Kidney (tissue), 14 donors: ENCODE results near the gene HAUS5. TPM values are rescaled to one million over a fixed set of nuclear protein-coding genes. Genes with fewer than 3 reads are reported as not detected.
A peak's percentile ranks its signal among the peaks of the same experiment; 100 is the strongest.
"Not testable (repeated sequence)": the region's sequence is repeated elsewhere in the genome, so short reads cannot be mapped to it uniquely, and the experiment has no call there.

ENCODE experiments used
- DNase-seq, 5 donors: peaks; one replicate each; pipeline ENCODE4 v3.0.0-alpha.2; 2013 to 2020
- FAIRE-seq: peaks from 2 replicates; lab custom pipeline; 2012; peaks lifted over from hg19 to GRCh38; lab: Jason Lieb, UNC
- H3K27ac ChIP-seq, 2 donors: one replicate each; pipeline ENCODE4 v1.7.0; 2013; ENCODE audit warnings: low read depth in 2 of 2, low read length in 2 of 2, inconsistent platforms in 1 of 2
- H3K27me3 ChIP-seq: one replicate; pipeline ENCODE4 v1.7.1; 2013; ENCODE audit warnings: low read length, inconsistent platforms; ENCODE audit not compliant: control insufficient read depth, insufficient read depth
- H3K36me3 ChIP-seq, 3 donors: one replicate each; pipeline versions ENCODE4 v1.7.0 to v1.7.1; 2013; ENCODE audit warnings: low read length in 3 of 3, control low read depth in 1 of 3, inconsistent platforms in 1 of 3; ENCODE audit not compliant: insufficient read depth in 3 of 3, control insufficient read depth in 2 of 3
- H3K4me1 ChIP-seq, 3 donors: one replicate each; pipeline versions ENCODE4 v1.7.0 to v1.7.1; 2013; ENCODE audit warnings: low read length in 3 of 3, inconsistent platforms in 1 of 3, low read depth in 1 of 3; ENCODE audit not compliant: control insufficient read depth in 2 of 3, insufficient read depth in 2 of 3
- H3K4me3 ChIP-seq, 3 donors: one replicate each; pipeline versions ENCODE4 v1.7.0 to v1.8.1; 2013; ENCODE audit warnings: low read length in 3 of 3, control low read depth in 1 of 3, inconsistent platforms in 1 of 3
- H3K9ac ChIP-seq, 3 donors: one replicate each; pipeline versions ENCODE4 v1.7.0 to v1.7.1; 2013; ENCODE audit warnings: low read length in 3 of 3, control low read depth in 1 of 3, inconsistent platforms in 1 of 3
- H3K9me3 ChIP-seq, 3 donors: one replicate each; pipeline versions ENCODE4 v1.7.0 to v1.7.1; 2013; ENCODE audit warnings: low read length in 3 of 3, control low read depth in 1 of 3, inconsistent platforms in 1 of 3; ENCODE audit not compliant: control insufficient read depth in 2 of 3, insufficient read depth in 1 of 3
- intact Hi-C: fragments of 100-400 bp; cut with DNase I; formaldehyde crosslinking; loops from one replicate; pipeline ENCODE4 v1.11.1; 2022
- polyA plus RNA-seq: library from polyadenylated mRNA; stranded (reverse); fragments of 350-450 nt; fragmentation: Illumina TruSeq; extraction: RNeasy Lipid Tissue Mini Kit (QIAGEN cat#74804); gene quantifications from one replicate; pipeline ENCODE4 v1.2.3, GENCODE V29; 2014; ENCODE audit warnings: low read depth, low replicate concordance; ENCODE audit not compliant: insufficient read depth
- total RNA-seq: library from RNA; stranded (reverse); fragmentation: NEBNext Ultra II Directional; extraction: Animal tissue kit (Norgen Biotek cat#: 25700); gene quantifications from one replicate; pipeline ENCODE4 v1.2.1, GENCODE V29; 2021
- TF ChIP-seq, protein P1 (sequence below): IDR thresholded peaks from 3 replicates; pipeline ENCODE4 v1.5.1; 2012; ENCODE audit warnings: mild to moderate bottlenecking, moderate library complexity, borderline replicate concordance; ENCODE audit not compliant: insufficient read depth; ENCODE audit errors: extremely low read depth
- donor health status: control.
- donor health status: control.
- donor health status: control.
- donor health status: control.
- donor health status: control.
- donor health status: DM: yes; HTN: yes; CAD: no.
- donor health status: Normal renal cell carcinoma (clear cell type).

HAUS5 gene
- total and polyA plus RNA-seq, 2 donors from 2014 or later, result 6.8 to 15.9 TPM

DNA sequence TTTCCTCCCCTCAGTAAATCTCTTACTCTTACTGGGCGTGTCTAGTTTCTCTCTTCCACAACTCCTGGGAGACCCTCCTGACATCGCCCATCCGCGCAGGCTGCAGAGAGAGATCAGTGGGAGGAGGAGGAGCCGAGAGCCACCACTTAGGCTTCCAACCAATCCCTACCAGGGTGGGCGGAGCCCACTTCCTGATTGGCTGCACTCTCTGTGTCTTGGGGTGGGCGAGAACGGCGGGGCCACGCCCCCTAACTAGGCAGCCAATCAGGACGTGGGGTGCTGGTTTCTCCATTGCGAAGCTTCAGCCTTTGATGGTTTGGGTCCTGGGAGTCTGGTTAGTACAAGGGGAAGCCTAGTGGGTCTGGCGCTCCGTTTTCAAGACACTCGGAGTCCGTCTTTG is 26.7 kb upstream of the HAUS5 start, which contains the start of gene PMIS2:
Gene PMIS2 (plus strand): TSS at position 326 of the 400 bp plus-strand sequence. CDS start 87 bp downstream, outside the sequence.
- Histone ChIP-seq H3K9ac (no peak within 1 kb of the TSS), H3K27me3 (no peaks in the 10 kb centered on the region), H3K9me3 (no peaks in the 10 kb centered on the region), H3K36me3 (no peaks in the 10 kb centered on the region), H3K4me3 (no peak within 1 kb of the TSS), H3K4me1 (no peaks in the 10 kb centered on the region), H3K27ac (no peak within 1 kb of the TSS)
- intact Hi-C loops, result no loop called here
- TF ChIP-seq, protein P1, sequence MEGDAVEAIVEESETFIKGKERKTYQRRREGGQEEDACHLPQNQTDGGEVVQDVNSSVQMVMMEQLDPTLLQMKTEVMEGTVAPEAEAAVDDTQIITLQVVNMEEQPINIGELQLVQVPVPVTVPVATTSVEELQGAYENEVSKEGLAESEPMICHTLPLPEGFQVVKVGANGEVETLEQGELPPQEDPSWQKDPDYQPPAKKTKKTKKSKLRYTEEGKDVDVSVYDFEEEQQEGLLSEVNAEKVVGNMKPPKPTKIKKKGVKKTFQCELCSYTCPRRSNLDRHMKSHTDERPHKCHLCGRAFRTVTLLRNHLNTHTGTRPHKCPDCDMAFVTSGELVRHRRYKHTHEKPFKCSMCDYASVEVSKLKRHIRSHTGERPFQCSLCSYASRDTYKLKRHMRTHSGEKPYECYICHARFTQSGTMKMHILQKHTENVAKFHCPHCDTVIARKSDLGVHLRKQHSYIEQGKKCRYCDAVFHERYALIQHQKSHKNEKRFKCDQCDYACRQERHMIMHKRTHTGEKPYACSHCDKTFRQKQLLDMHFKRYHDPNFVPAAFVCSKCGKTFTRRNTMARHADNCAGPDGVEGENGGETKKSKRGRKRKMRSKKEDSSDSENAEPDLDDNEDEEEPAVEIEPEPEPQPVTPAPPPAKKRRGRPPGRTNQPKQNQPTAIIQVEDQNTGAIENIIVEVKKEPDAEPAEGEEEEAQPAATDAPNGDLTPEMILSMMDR, result no peak
- no peak for FAIRE-seq
- DNase-seq, result peak in 1 of 5 donors; percentile 9

DNA sequence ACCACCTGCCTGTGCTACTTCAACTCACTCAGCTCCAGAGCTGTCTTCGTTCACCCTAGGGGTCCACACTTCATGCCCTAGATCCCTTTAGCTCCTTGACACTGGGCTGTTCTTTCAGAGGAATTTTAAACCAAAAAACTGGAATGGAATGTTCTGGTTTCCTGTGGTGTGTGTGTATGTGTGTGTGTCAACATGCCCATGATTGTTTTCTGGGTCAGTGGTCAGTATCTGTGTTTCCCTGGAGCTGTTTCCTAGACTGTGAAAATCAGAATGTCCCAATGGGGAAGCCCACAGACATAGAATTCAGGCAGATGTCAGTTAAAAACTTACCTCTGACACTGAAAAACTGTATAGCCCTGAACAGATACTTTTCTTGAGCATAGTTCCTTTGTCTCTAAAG is 25.2 kb upstream of the HAUS5 start:
- Histone ChIP-seq H3K27me3 (no peaks in the 10 kb centered on the region), H3K27ac (no peak overlapping the region), H3K9me3 (no peaks in the 10 kb centered on the region), H3K9ac (no peak overlapping the region), H3K4me1 (no peaks in the 10 kb centered on the region), H3K36me3 (no peaks in the 10 kb centered on the region), H3K4me3 (no peak overlapping the region)
- TF ChIP-seq, protein P1, result no peak
- DNase-seq (no peak), FAIRE-seq (no peak)
- intact Hi-C loops, result no loop called here

DNA sequence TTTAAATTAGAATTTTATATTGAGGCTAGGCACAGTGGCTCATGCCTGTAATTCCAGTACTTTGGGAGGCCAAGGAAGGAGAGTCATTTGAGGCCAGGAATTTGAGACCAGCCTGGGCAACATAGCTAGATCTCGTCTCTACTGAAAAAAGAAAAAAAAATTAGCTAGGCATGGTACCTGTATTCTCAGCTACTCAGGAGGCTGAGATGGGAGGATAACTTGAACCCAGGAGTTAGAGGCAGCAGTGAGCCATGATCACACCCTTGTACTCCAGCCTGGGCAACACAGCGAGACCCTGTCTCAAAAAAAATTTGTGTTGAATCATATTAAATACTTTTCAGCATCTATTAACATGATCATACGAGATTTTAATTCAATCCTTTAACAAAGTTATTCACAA is 21.7 kb upstream of the HAUS5 start:
- H3K36me3 ChIP-seq, result no peaks in the 10 kb centered on the region
- H3K27ac ChIP-seq, result no peak overlapping the region
- no peak overlapping the region for H3K4me3 ChIP-seq
- H3K9ac ChIP-seq, result no peak overlapping the region
- TF ChIP-seq, protein P1, result no peak
- H3K27me3 ChIP-seq, result no peaks in the 10 kb centered on the region
- no peaks in the 10 kb centered on the region for H3K9me3 ChIP-seq
- DNase-seq, result no peak
- no peaks in the 10 kb centered on the region for H3K4me1 ChIP-seq
- FAIRE-seq, result no peak
- intact Hi-C loops, result no loop called here

DNA sequence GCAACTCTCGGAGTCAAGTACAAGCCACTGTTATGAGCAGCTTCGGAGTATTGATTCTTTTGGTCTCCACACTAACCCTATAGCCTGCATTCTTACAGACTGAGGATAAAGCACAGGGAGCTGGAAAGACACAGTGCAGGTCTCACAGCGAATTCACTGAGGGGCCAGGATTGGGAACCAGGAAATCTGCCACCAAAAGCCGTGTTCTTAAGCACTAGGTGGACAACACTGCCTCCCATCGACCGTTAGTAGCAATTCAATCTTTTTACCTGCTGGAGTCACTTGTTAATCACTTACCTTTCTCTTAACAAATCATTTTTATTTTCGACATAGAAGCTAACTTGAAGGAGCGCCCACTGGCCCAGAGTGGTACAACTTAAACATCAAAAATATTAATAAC is 20.3 kb upstream of the HAUS5 start:
- H3K27me3 ChIP-seq, result no peaks in the 10 kb centered on the region
- H3K36me3 ChIP-seq, result no peaks in the 10 kb centered on the region
- no peak overlapping the region for H3K27ac ChIP-seq
- no peaks in the 10 kb centered on the region for H3K9me3 ChIP-seq
- FAIRE-seq, result no peak
- H3K4me1 ChIP-seq, result no peaks in the 10 kb centered on the region
- no peak overlapping the region for H3K9ac ChIP-seq
- DNase-seq, result peak in 3 of 5 donors; percentile 32 to 74 (median 65)
- no peak overlapping the region for H3K4me3 ChIP-seq
- TF ChIP-seq, protein P1, result peak; percentile 30
- intact Hi-C loops, result no loop called here

DNA sequence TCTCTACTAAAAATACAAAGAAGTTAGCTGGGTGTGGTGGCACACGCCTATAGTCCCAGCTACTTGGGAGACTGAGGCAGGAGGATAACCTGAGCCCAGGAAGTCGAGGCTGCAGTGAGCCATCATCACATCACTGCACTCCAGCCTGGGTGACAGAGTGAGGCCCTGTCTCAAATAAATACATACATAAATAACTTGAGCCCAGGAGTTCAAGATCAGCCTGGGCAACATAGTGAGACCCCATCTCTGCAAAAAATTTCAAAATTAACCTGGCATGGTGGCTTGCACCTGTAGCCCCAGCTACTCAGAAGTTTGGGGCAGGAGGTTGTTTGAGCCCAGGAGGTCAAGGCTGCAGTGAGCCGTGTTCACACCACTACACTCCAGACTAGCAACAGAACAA is 17.5 kb upstream of the HAUS5 start:
- H3K4me3 ChIP-seq, H3K36me3 ChIP-seq, FAIRE-seq, H3K9ac ChIP-seq, H3K27ac ChIP-seq, intact Hi-C loops, DNase-seq, H3K4me1 ChIP-seq, H3K9me3 ChIP-seq, H3K27me3 ChIP-seq: not testable (repeated sequence)
